Measurements from ENCODE around the gene FASTKD2. TPM values are rescaled to one million over a fixed set of nuclear protein-coding genes. Genes with fewer than 3 reads are reported as not detected.
A peak's percentile ranks its signal among the peaks of the same experiment; 100 is the strongest.

FASTKD2 gene
- total RNA-seq, 2 donors from 2014 or later: 15.3 to 16.5 TPM

DNA sequence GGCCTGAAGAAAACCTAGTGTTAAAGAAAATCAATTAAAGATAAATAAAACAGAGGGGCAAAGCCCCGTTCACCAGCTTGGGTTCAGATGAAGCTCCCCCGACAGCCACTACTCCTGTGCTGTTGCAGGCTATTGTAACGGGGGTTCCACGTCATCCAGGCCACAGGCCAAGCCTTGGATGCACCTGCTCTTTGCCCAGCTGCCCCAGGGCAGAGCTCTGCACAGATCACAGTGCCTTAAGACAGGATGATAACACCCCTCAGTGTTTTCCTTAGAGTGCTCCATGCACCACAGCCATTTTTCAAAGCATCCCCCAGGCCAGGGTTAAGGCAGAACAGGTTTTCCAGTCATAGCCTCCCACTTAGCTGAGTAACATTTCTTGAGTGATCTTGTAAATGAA is 32.0 kb downstream of the FASTKD2 start:
- WGBS, 2 donors: 80 to 84% methylated on average over 4 of the region's 4 CpGs
- ATAC-seq (no peak), DNase-seq (no peak)
- TF ChIP-seq, protein P1, sequence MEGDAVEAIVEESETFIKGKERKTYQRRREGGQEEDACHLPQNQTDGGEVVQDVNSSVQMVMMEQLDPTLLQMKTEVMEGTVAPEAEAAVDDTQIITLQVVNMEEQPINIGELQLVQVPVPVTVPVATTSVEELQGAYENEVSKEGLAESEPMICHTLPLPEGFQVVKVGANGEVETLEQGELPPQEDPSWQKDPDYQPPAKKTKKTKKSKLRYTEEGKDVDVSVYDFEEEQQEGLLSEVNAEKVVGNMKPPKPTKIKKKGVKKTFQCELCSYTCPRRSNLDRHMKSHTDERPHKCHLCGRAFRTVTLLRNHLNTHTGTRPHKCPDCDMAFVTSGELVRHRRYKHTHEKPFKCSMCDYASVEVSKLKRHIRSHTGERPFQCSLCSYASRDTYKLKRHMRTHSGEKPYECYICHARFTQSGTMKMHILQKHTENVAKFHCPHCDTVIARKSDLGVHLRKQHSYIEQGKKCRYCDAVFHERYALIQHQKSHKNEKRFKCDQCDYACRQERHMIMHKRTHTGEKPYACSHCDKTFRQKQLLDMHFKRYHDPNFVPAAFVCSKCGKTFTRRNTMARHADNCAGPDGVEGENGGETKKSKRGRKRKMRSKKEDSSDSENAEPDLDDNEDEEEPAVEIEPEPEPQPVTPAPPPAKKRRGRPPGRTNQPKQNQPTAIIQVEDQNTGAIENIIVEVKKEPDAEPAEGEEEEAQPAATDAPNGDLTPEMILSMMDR (IDR thresholded peaks at IDR 0.05): no peak
- TF ChIP-seq POLR2A (IDR thresholded peaks at IDR 0.05): no peak
- intact Hi-C loops (cut with DNase I): no loop called here
- Histone ChIP-seq H3K27ac (no peak overlapping the region), H3K27me3 (no peaks in the 10 kb centered on the region), H3K9me3 (no peaks in the 10 kb centered on the region), H3K36me3 (replicated peaks in 1 of 2; ENCODE audit: insufficient read depth in 1 of 2, low read depth in 2 of 2) (no peaks in the 10 kb centered on the region), H3K4me3 (no peak overlapping the region), H3K4me1 (peaks cover 5% of the 10 kb centered on the region)

DNA sequence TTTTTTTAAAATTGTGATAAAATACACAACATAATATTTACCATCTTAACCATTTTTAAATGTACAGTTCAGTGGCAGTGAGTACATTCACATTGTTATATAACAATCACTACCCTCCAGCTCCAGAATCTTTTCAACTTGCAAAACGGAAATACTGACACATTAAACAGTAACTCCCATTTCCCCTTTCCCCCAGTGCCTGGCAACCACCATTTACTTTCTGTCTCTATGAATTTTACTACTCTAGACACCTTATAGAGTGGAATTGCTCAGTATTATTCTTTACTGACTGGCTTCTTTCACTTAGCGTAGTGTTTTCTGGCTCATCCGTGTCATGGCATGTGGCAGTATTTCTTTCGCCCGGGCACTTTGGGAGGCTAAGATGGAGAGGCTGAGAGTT is 32.6 kb downstream of the FASTKD2 start:
- intact Hi-C loops (cut with DNase I): no loop called here
- peaks cover 5% of the 10 kb centered on the region for H3K4me1 ChIP-seq
- DNase-seq (no peak), ATAC-seq (no peak)
- no peaks in the 10 kb centered on the region for H3K36me3 ChIP-seq (replicated peaks in 1 of 2; ENCODE audit: insufficient read depth in 1 of 2, low read depth in 2 of 2)
- WGBS, 2 donors: 80 to 81% methylated on average over 5 of the region's 5 CpGs
- no peaks in the 10 kb centered on the region for H3K27me3 ChIP-seq
- H3K27ac ChIP-seq: no peak overlapping the region
- no peak overlapping the region for H3K4me3 ChIP-seq
- H3K9me3 ChIP-seq: no peaks in the 10 kb centered on the region
- TF ChIP-seq, protein P1 (IDR thresholded peaks at IDR 0.05): no peak
- TF ChIP-seq POLR2A (IDR thresholded peaks at IDR 0.05): no peak

DNA sequence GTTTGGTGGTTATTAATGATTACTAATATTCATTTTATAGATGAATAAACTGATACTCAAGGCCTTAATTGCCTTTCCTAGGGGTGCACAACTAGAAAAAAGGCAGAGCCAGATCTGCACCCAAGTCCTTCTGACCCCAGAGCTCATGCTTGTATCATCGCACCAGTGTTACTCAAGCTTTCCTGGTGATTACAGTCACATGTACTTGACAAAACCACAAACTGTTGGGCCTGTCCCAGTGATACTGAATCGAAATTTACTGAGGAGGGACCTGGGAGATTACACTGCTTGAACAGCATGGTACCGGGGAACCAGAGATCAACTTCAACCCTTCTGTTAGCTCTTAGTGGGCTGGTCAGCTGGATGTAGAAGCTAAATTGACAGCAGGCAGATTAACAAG is 33.7 kb downstream of the FASTKD2 start:
- Histone ChIP-seq H3K27ac (no peak overlapping the region), H3K4me3 (no peak overlapping the region), H3K4me1 (peaks cover 5% of the 10 kb centered on the region), H3K36me3 (replicated peaks in 1 of 2; ENCODE audit: insufficient read depth in 1 of 2, low read depth in 2 of 2) (no peaks in the 10 kb centered on the region), H3K9me3 (no peaks in the 10 kb centered on the region), H3K27me3 (no peaks in the 10 kb centered on the region)
- ATAC-seq (no peak), DNase-seq (no peak)
- WGBS, 2 donors: 62 to 64% methylated on average over 3 of the region's 3 CpGs
- intact Hi-C loops (cut with DNase I): no loop called here
- TF ChIP-seq, protein P1 (IDR thresholded peaks at IDR 0.05): no peak
- no peak for TF ChIP-seq POLR2A (IDR thresholded peaks at IDR 0.05)

DNA sequence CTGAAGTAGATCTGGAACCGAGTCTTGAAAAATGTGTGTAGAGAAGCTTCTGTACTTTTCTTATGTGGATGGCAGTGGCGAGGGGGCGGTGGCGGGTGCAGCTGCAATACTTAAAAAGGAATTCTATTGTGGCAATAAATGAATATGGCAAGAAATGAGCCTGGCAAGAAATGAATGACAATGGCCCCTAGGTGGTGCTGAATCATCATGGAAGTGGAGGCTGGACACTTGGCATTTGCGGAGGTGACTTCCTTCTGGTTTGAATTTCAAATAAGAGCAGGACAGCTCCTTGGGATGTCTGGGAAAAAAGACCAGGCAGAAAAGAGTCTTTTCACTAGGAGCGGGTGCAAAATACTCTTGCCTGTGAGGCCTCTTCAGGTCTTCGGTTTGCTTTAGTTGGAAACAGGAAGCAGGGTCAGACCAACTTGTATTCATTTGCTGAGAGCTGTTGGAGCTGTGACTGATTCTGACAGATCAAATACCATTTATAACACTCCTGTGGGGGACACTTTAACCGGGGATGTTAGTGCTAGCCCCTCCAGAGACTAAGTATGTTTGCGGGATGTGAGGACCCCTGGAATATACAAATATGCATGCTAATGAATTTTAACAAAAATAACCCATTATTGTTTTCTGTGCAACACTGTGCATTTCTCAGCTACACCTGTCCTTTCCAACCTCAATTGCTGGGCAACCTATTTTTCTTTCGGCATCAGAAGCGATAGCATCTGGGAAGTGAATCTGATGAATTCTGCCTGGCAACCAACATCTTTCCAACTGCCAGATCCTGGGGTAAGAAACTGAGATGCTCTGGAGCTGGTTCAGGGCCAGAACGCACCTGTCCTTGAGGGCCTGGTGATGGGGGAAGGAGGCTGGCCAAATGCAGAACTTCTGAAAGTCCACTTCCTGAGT is 35.4 kb downstream of the FASTKD2 start:
- no peak overlapping the region for H3K27ac ChIP-seq
- TF ChIP-seq, protein P1 (IDR thresholded peaks at IDR 0.05): peak; percentile 31 to 76 (median 67)
- no peak for TF ChIP-seq POLR2A (IDR thresholded peaks at IDR 0.05)
- H3K27me3 ChIP-seq: no peaks in the 10 kb centered on the region
- H3K36me3 ChIP-seq (replicated peaks in 1 of 2; ENCODE audit: insufficient read depth in 1 of 2, low read depth in 2 of 2): no peaks in the 10 kb centered on the region
- 30 to 46% methylated on average over 12 of the region's 12 CpGs for WGBS, 2 donors
- DNase-seq (peak; percentile 45 to 66 (median 54)), ATAC-seq (peak; percentile 56)
- intact Hi-C loops (cut with DNase I): loop anchor here (5.0 kb wide), 1 partner anchor 672 kb away; no protein-coding TSS in a partner anchor
- H3K4me3 ChIP-seq: no peak overlapping the region
- peaks cover 5% of the 10 kb centered on the region for H3K4me1 ChIP-seq
- no peaks in the 10 kb centered on the region for H3K9me3 ChIP-seq

Data from body of pancreas (tissue), 4 donors.